Right cardiac atrium (tissue), 5 donors: Measurements from ENCODE around the gene IFI44. TPM values are rescaled to one million over a fixed set of nuclear protein-coding genes. Genes with fewer than 3 reads are reported as not detected.

Experiments used
- ATAC-seq, 2 donors: fragments of 200-7000 bp; cut with Tn5 transposase; one replicate each; pipeline versions ENCODE4 v1.8.0 to v1.9.1; 2020; ENCODE audit warnings: moderate library complexity in 2 of 2, mild to moderate bottlenecking in 1 of 2
- DNase-seq, 3 donors: peaks; one replicate each; pipeline ENCODE4 v3.0.0-alpha.2; 2020
- H3K27ac ChIP-seq: one replicate; pipeline ENCODE4 v1.5.1; 2013; ENCODE audit warnings: mild to moderate bottlenecking, low read length, control low read depth, moderate library complexity
- H3K27me3 ChIP-seq: one replicate; pipeline ENCODE4 v1.6.1; 2013; ENCODE audit not compliant: control insufficient read depth, insufficient read depth
- H3K4me1 ChIP-seq: one replicate; pipeline ENCODE4 v1.6.1; 2013; ENCODE audit warnings: low read length; ENCODE audit not compliant: control insufficient read depth, insufficient read depth
- H3K4me3 ChIP-seq: one replicate; pipeline ENCODE4 v1.5.1; 2013; ENCODE audit warnings: low read length, control low read depth
- H3K9me3 ChIP-seq: one replicate; pipeline ENCODE4 v1.6.1; 2013; ENCODE audit warnings: low read length; ENCODE audit not compliant: control insufficient read depth
- WGBS: extraction: QIAGEN DNeasy Blood & Tissue Kit; methylation state at CpG from one replicate; pipeline ENCODE4 v1.1.7; 2013; 5-methylcytosine and 5-hydroxymethylcytosine counted together
- intact Hi-C, 4 donors: fragments of 100-400 bp; cut with DNase I; formaldehyde crosslinking; loops; one replicate each; pipeline versions ENCODE4 v1.11.0 to v1.14.0; 2022 to 2023
- polyA plus RNA-seq: library from polyadenylated mRNA; stranded (reverse); fragments of 200-250 nt; gene quantifications from one replicate; pipeline ENCODE4 v1.2.3, GENCODE V29; 2013
- total RNA-seq, 4 donors: library from RNA; stranded (reverse); fragmentation: NEBNext Ultra II Directional; extraction: Animal tissue kit (Norgen Biotek cat#: 25700); gene quantifications; one replicate each; pipeline ENCODE4 v1.2.1, GENCODE V29; 2021
- donor health status: healthy with polysubstance abuse.
- donor health status: DM: no; HTN: yes; CAD: no.
- donor health status: DM: no; HTN: no; CAD: no.
- donor health status: DM: no; HTN: yes; CAD: no; lungs with severe emphysema.
- donor health status: DM: yes; HTN: yes; CAD: no.

IFI44 gene
- total and polyA plus RNA-seq, 5 donors: 12.8 to 32.4 (median 13.7) TPM

DNA sequence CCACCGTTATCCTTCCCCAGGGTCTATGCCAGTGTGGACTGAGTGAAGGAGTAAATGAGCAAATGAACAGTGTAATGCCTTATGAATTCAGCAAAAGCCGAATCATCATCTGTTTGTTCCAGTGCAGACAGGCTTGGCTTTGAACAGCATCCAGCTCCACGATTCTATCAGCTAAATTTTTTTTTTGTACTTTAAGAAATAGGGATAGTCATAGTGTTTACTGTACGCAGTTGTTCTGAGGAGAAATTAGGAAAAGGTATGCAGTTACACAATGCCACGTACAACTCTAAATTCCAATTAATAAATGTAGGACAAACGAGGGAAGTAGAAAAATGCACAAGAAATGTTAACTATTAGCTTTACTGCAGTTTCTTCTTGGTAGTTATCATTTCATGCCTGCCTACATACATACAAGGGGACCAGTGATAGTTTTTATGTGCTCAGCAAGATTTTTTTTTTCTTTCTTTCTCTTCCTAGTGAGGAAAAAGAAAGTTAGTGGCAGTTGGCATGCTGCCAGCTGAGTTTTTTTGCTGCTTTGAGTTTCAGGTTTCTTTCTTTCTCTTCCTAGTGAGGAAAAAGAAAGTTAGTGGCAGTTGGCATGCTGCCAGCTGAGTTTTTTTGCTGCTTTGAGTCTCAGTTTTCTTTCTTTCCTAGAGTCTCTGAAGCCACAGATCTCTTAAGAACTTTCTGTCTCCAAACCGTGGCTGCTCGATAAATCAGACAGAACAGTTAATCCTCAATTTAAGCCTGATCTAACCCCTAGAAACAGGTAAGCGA is 29.6 kb upstream of the IFI44 start, which contains the start of gene IFI44L:
Gene IFI44L (plus strand): TSS at position 646 of the 777 bp plus-strand sequence. CDS start 7,468 bp downstream, outside the sequence.
- H3K27me3 ChIP-seq: no peaks in the 10 kb centered on the region
- H3K27ac ChIP-seq: peak within 1 kb of the TSS; percentile 79
- DNase-seq: peak; percentile 25 to 69 (median 44)
- 25% methylated on average over 9 of the region's 9 CpGs for WGBS
- peak; percentile 16 to 51 for ATAC-seq
- H3K4me3 ChIP-seq: peak within 1 kb of the TSS; percentile 72
- intact Hi-C loops: loop anchor here (2.0 to 10.0 kb wide), 2 partner anchors 55 to 57 kb away; no protein-coding TSS in a partner anchor
- H3K9me3 ChIP-seq: no peaks in the 10 kb centered on the region
- no peaks in the 10 kb centered on the region for H3K4me1 ChIP-seq

DNA sequence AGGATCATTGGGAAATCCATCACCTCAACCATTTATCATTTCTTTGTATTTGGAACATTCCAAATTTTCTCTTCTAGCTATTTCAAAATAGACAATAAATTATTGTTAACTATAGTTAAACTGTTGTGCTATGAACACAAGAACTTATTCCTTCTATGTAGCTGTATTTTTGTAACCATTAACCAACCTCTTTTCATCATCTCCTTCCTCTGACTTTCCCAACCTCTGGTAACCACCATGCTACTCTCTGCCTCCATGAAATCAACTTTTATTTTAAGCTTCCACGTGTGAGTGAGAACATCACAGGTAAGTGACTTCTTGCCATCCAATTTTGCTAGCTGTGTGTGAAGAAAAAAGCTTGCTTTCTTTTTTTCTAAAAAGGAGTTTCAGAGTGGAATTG is 29.0 kb upstream of the IFI44 start:
- no peaks in the 10 kb centered on the region for H3K9me3 ChIP-seq
- intact Hi-C loops: no loop called here
- peak overlapping the region; percentile 72 for H3K4me3 ChIP-seq
- H3K27ac ChIP-seq: no peak overlapping the region
- WGBS: 22% methylated on average over 1 of the region's 1 CpG
- H3K27me3 ChIP-seq: no peaks in the 10 kb centered on the region
- no peaks in the 10 kb centered on the region for H3K4me1 ChIP-seq
- ATAC-seq (no peak), DNase-seq (no peak)

DNA sequence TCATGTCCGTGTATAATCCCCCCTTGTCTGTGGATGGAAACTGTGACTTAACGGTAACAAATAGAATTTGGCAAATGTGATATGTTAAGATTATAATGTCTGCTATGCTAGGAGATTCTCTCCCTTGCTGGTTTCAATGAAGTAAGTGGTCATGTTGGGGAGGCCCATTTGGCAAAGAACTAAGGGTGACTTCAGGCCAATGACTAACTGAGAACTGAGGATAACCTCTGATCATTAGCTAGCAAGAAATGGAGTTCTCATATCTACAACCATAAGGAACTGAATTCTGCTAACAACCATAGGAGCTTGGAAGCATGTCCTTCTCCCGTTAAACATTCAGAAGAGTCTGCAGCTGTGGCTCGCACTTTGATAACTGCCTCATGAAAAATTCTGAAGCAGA is 27.1 kb upstream of the IFI44 start:
- intact Hi-C loops: no loop called here
- ATAC-seq: peak in 1 of 2 donors; percentile 43

DNA sequence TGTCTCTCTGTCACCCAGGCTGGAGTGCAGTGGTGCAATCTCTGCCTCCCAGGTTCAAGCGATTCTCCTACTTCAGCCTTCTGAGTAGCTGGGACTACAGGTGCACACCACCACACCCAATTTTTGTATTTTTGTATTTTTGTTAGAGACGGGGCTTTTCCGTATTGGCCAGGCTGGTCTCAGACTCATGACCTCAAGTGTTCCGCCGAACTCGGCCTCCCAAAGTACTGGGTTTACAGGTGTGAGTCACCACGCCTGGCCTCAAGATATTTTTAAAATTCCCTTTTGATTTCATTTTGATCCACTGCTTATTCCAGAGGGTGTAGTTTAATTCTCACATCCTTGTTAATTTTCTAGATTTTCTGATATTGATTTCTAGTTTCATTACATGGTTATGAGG is 25.6 kb upstream of the IFI44 start:
- Histone ChIP-seq H3K4me1 (no peaks in the 10 kb centered on the region), H3K9me3 (no peaks in the 10 kb centered on the region), H3K4me3 (no peak overlapping the region), H3K27me3 (no peaks in the 10 kb centered on the region), H3K27ac (no peak overlapping the region)
- WGBS: 96% methylated on average over 7 of the region's 7 CpGs
- intact Hi-C loops: no loop called here
- DNase-seq (no peak), ATAC-seq (no peak)

More for the DNA sequence above, 27.1 kb upstream of the IFI44 start:
- Histone ChIP-seq H3K27ac (no peak overlapping the region), H3K4me1 (no peaks in the 10 kb centered on the region), H3K4me3 (peak overlapping the region; percentile 57), H3K27me3 (no peaks in the 10 kb centered on the region), H3K9me3 (no peaks in the 10 kb centered on the region)
- WGBS: 61% methylated on average over 4 of the region's 4 CpGs
- DNase-seq: no peak

DNA sequence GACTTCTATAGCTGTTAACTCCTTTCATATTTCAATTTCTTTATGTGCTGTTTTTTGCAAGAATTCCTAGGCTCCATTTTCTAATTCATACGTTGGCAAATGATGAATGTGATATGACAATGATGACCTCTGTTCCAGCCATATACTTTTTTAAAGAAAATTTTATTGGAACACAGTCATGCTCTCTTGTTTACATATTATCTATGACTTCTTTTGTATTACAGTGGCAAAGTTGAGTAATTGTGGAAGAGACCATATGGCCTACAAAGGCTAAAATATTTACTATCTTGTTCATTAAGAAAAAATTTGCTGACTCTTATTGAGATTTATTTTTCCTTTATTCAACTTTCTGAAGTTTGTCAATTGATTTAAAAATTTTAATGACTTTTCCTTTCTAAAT is 22.3 kb upstream of the IFI44 start:
- no peak overlapping the region for H3K27ac ChIP-seq
- H3K4me1 ChIP-seq: no peaks in the 10 kb centered on the region
- intact Hi-C loops: no loop called here
- 68% methylated on average over 1 of the region's 1 CpG for WGBS
- H3K9me3 ChIP-seq: no peaks in the 10 kb centered on the region
- ATAC-seq (no peak), DNase-seq (no peak)
- H3K4me3 ChIP-seq: no peak overlapping the region
- H3K27me3 ChIP-seq: no peaks in the 10 kb centered on the region

DNA sequence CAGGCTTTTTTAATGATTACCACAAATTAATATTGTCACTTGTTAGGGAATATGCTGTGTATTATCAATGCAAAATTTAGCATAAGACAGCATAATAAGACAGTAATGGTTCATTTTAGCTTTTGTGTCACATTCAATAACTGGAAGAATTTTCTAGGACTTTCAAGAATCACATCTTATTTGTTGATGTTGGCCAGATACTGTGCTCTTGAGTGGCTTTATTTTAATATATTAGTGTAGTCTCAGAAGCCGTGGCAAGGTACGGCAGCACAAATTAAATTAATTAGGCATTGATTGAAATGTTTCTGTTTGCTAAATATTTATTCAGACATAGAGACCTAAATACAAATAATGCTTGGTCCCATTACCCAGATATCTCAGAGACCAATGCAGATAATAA is 19.0 kb upstream of the IFI44 start:
- H3K9me3 ChIP-seq: no peaks in the 10 kb centered on the region
- no peak for DNase-seq
- intact Hi-C loops: no loop called here
- WGBS: 72% methylated on average over 2 of the region's 2 CpGs
- no peaks in the 10 kb centered on the region for H3K27me3 ChIP-seq
- no peak overlapping the region for H3K27ac ChIP-seq
- no peak for ATAC-seq
- H3K4me1 ChIP-seq: no peaks in the 10 kb centered on the region
- no peak overlapping the region for H3K4me3 ChIP-seq

DNA sequence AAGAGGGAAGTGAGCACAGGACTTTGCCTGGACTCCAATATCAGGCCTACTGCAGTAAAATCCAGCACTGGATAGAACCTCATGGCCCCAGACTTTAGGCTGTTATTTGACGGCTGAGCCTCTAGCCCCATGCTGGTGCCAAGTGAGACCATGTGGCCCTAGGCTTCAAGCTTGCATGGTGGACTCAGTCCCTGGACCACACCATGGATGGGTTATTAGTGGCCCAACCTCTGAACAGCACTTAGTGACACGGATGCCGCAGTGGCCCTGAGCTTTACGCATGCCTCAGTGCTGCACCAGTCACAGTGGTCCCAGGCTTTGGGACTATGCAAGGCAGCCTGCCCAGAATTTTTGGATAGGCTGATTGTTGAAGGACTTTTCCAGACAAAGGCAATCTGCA is 16.4 kb upstream of the IFI44 start:
- Histone ChIP-seq H3K27ac (no peak overlapping the region), H3K27me3 (no peaks in the 10 kb centered on the region), H3K4me3 (no peak overlapping the region), H3K9me3 (no peaks in the 10 kb centered on the region), H3K4me1 (no peaks in the 10 kb centered on the region)
- 94% methylated on average over 4 of the region's 4 CpGs for WGBS
- intact Hi-C loops: no loop called here
- no peak for DNase-seq
- no peak for ATAC-seq

DNA sequence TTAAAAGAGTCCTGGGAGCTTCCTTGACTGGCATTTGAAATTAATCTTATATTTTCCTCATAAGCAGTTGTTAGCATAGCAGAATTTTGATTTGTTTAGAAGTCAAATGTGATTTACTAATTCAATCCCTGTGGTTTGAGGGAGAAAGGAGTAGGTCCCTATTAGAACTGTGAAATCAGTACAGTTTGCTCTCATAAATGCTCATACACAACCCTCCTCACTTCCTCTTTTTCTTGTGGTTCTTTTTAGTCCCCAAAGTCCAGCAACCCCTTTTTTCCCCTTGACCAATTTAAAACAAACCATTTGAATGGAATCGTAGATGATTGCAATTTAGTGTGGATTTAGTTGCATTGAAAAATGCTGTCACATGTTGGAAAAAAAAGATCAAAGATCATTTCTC is 9.2 kb upstream of the IFI44 start:
- 87% methylated on average over 1 of the region's 1 CpG for WGBS
- no peak for DNase-seq
- Histone ChIP-seq H3K27me3 (no peaks in the 10 kb centered on the region), H3K27ac (no peak overlapping the region), H3K9me3 (no peaks in the 10 kb centered on the region), H3K4me1 (no peaks in the 10 kb centered on the region), H3K4me3 (no peak overlapping the region)
- no peak for ATAC-seq
- intact Hi-C loops: no loop called here

DNA sequence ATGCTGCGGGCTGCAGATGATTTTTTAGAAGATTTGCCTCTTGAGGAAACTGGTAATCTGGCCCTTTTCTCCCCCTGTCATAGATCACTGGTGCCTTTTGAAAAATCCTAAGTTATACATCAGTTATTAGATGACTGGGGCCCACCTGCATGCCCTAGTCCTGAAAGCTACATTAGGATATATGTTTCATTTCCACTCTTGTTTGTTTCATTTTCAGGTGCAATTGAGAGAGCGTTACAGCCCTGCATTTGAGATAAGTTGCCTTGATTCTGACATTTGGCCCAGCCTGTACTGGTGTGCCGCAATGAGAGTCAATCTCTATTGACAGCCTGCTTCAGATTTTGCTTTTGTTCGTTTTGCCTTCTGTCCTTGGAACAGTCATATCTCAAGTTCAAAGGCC is 8.1 kb upstream of the IFI44 start:
- no peak overlapping the region for H3K27ac ChIP-seq
- no peaks in the 10 kb centered on the region for H3K27me3 ChIP-seq
- H3K4me3 ChIP-seq: no peak overlapping the region
- DNase-seq: no peak
- no peaks in the 10 kb centered on the region for H3K4me1 ChIP-seq
- intact Hi-C loops: no loop called here
- WGBS: 88% methylated on average over 4 of the region's 4 CpGs
- no peaks in the 10 kb centered on the region for H3K9me3 ChIP-seq
- ATAC-seq: no peak

DNA sequence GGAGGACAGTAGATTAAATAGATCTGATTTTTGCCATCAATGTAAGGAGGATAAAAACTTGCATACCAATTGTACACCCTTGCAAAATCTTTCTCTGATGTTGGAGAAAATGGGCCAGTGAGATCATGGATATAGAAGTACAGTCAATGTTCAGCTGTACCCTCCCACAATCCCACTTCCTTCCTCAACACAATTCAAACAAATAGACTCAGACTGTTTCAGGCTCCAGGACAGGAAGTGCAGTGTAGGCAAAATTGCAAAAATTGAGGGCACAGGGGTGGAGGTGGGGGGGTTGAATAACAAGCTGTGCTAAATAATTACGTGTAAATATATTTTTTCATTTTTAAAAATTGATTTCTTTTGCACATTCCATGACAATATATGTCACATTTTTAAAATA is 3.9 kb upstream of the IFI44 start:
- no peak overlapping the region for H3K4me3 ChIP-seq
- ATAC-seq: peak; percentile 57 to 65
- H3K9me3 ChIP-seq: no peaks in the 10 kb centered on the region
- DNase-seq: no peak
- no peak overlapping the region for H3K27ac ChIP-seq
- no peaks in the 10 kb centered on the region for H3K27me3 ChIP-seq
- WGBS: 45% methylated on average over 1 of the region's 1 CpG
- intact Hi-C loops: no loop called here
- H3K4me1 ChIP-seq: no peaks in the 10 kb centered on the region

DNA sequence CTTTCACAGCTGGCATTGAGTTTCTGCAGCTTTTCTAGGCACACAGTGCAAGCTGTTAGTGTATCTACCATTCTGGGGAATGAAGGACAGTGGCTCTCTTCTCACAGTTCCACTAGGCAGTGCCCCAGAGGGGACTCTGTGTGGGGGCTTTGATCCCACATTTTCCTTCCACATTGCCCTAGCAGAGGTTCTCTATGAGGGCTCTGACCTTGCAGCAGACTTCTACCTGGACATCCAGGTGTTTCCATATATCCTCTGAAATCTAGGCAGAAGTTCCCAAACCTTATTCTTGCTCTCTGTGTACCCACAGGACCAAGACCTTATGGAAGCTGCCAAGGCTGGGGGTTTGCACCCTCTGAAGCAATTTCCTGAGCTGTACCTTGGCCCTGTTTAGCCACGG is 2.4 kb upstream of the IFI44 start:
- no peak for ATAC-seq
- intact Hi-C loops: no loop called here
- no peaks in the 10 kb centered on the region for H3K9me3 ChIP-seq
- H3K27me3 ChIP-seq: no peaks in the 10 kb centered on the region
- no peaks in the 10 kb centered on the region for H3K4me1 ChIP-seq
- no peak overlapping the region for H3K27ac ChIP-seq
- 95% methylated on average over 1 of the region's 1 CpG for WGBS
- no peak overlapping the region for H3K4me3 ChIP-seq
- DNase-seq: no peak
